Osteocyte (in vitro differentiated cells): Measurements from ENCODE around the gene GHITM. TPM values are rescaled to one million over a fixed set of nuclear protein-coding genes. Genes with fewer than 3 reads are reported as not detected.

ENCODE experiments used
- DNase-seq: peaks from one replicate; pipeline ENCODE4 v3.0.0; 2021; ENCODE audit warnings: mixed read lengths; ENCODE audit not compliant: unreplicated experiment; ENCODE audit errors: extremely low spot score
- H3K27ac Mint-ChIP-seq: one replicate; pipeline ENCODE4 v1.8.0; 2021; ENCODE audit warnings: mild to moderate bottlenecking, mixed read lengths; ENCODE audit not compliant: unreplicated experiment
- H3K27me3 Mint-ChIP-seq: one replicate; pipeline ENCODE4 v1.8.0; 2021; ENCODE audit warnings: mixed read lengths; ENCODE audit not compliant: unreplicated experiment
- H3K36me3 Mint-ChIP-seq: one replicate; pipeline ENCODE4 v1.8.0; 2021; ENCODE audit warnings: mixed read lengths; ENCODE audit not compliant: unreplicated experiment
- H3K4me1 Mint-ChIP-seq: one replicate; pipeline ENCODE4 v1.8.0; 2021; ENCODE audit warnings: mixed read lengths; ENCODE audit not compliant: unreplicated experiment
- H3K4me3 Mint-ChIP-seq: one replicate; pipeline ENCODE4 v1.8.0; 2021; ENCODE audit warnings: mild to moderate bottlenecking, moderate library complexity, mixed read lengths; ENCODE audit not compliant: unreplicated experiment
- H3K9me3 Mint-ChIP-seq: one replicate; pipeline ENCODE4 v1.8.0; 2021; ENCODE audit warnings: mixed read lengths; ENCODE audit not compliant: unreplicated experiment
- total RNA-seq: library from RNA; stranded (reverse); gene quantifications from 2 replicates; pipeline ENCODE4 v1.2.1, GENCODE V29; 2021
- TF ChIP-seq, protein P1 (sequence below): fragments of 200-600 bp; sonication (generic); IDR thresholded peaks from 2 replicates; pipeline ENCODE4 v1.5.0; 2021; ENCODE audit warnings: antibody characterized with exemption, mild to moderate bottlenecking, moderate library complexity

GHITM gene
- total RNA-seq, 1 donor from 2014 or later: 105 TPM

- Mint-ChIP-seq H3K36me3 (no peaks in the 10 kb centered on the region), H3K9me3 (no peaks in the 10 kb centered on the region), H3K4me1 (peaks cover 14% of the 10 kb centered on the region), H3K4me3 (no peak overlapping the region), H3K27me3 (peaks cover 36% of the 10 kb centered on the region), H3K27ac (no peak overlapping the region)
- TF ChIP-seq, protein P1, sequence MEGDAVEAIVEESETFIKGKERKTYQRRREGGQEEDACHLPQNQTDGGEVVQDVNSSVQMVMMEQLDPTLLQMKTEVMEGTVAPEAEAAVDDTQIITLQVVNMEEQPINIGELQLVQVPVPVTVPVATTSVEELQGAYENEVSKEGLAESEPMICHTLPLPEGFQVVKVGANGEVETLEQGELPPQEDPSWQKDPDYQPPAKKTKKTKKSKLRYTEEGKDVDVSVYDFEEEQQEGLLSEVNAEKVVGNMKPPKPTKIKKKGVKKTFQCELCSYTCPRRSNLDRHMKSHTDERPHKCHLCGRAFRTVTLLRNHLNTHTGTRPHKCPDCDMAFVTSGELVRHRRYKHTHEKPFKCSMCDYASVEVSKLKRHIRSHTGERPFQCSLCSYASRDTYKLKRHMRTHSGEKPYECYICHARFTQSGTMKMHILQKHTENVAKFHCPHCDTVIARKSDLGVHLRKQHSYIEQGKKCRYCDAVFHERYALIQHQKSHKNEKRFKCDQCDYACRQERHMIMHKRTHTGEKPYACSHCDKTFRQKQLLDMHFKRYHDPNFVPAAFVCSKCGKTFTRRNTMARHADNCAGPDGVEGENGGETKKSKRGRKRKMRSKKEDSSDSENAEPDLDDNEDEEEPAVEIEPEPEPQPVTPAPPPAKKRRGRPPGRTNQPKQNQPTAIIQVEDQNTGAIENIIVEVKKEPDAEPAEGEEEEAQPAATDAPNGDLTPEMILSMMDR: no peak
- no peak for DNase-seq
Measured at GRCh38 chr10:84135836-84136235, 3.5 kb upstream of the GHITM start.

- no peak overlapping the region for H3K4me3 Mint-ChIP-seq
- H3K27ac Mint-ChIP-seq: peak overlapping the region; percentile 20
- peaks cover 7% of the 10 kb centered on the region for H3K36me3 Mint-ChIP-seq
- DNase-seq: no peak
- TF ChIP-seq, protein P1: no peak
- peaks cover 23% of the 10 kb centered on the region for H3K27me3 Mint-ChIP-seq
- H3K9me3 Mint-ChIP-seq: no peaks in the 10 kb centered on the region
- H3K4me1 Mint-ChIP-seq: peaks cover 24% of the 10 kb centered on the region
Measured at GRCh38 chr10:84137811-84138210, 1.5 kb upstream of the GHITM start.

GRCh38 chr10:84138478-84139125 is 707 bp upstream of the GHITM start:
- H3K27ac Mint-ChIP-seq: peak overlapping the region; percentile 96
- peak overlapping the region; percentile 91 for H3K4me3 Mint-ChIP-seq
- no peaks in the 10 kb centered on the region for H3K9me3 Mint-ChIP-seq
- H3K27me3 Mint-ChIP-seq: peaks cover 23% of the 10 kb centered on the region
- peaks cover 24% of the 10 kb centered on the region for H3K4me1 Mint-ChIP-seq
- peaks cover 13% of the 10 kb centered on the region for H3K36me3 Mint-ChIP-seq
- TF ChIP-seq, protein P1: no peak
- no peak for DNase-seq

- Mint-ChIP-seq H3K27ac (peak overlapping the region; percentile 96), H3K36me3 (peaks cover 23% of the 10 kb centered on the region), H3K4me1 (peaks cover 24% of the 10 kb centered on the region), H3K9me3 (no peaks in the 10 kb centered on the region), H3K27me3 (peaks cover 11% of the 10 kb centered on the region), H3K4me3 (peak overlapping the region; percentile 91)
- TF ChIP-seq, protein P1: no peak
- no peak for DNase-seq
Measured at GRCh38 chr10:84140036-84140379, 699 bp downstream of the GHITM start.

- no peak overlapping the region for H3K4me3 Mint-ChIP-seq
- H3K4me1 Mint-ChIP-seq: no peaks in the 10 kb centered on the region
- peaks cover 60% of the 10 kb centered on the region for H3K36me3 Mint-ChIP-seq
- DNase-seq: no peak
- H3K27me3 Mint-ChIP-seq: no peaks in the 10 kb centered on the region
- no peaks in the 10 kb centered on the region for H3K9me3 Mint-ChIP-seq
- H3K27ac Mint-ChIP-seq: no peak overlapping the region
- TF ChIP-seq, protein P1: no peak
Measured at GRCh38 chr10:84147347-84147746, 8.0 kb downstream of the GHITM start.
